NK-92 treated with Interleukin-12 subunit alpha and Interleukin-12 subunit beta, amount 100 ng/mL, for 24 hours (cell line): ENCODE data around the gene LPP.

Experiments used
- DNase-seq: peaks from one replicate; lab custom pipeline; 2025; lab: John Stamatoyannopoulos, UW

LPP gene

DNA sequence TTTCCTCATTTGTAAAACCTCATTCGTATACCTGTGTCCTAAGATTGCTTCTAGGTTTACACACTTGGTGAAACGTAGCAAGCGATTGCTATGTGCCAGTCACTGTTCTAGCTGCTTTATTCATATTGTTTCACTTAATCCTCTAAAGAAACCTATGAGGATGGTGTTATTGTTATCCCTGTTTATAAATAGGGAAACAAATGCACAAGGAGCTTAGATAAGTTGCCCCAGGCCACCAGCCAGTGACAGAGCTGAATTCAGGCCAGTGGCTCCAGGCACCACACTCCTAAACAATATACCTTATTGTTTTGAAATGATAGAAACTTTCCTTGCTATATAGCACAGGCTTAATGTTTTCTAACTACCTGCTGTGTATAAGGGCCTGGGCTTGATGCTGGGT, 44.0 kb downstream of the LPP start:
- no peak for DNase-seq

- DNase-seq = no peak
These were observed 44.9 kb downstream of the LPP start for GRCh38 chr3:188198760-188199327.

GRCh38 chr3:188199386-188199785, 45.4 kb downstream of the LPP start:
- DNase-seq = no peak

DNA sequence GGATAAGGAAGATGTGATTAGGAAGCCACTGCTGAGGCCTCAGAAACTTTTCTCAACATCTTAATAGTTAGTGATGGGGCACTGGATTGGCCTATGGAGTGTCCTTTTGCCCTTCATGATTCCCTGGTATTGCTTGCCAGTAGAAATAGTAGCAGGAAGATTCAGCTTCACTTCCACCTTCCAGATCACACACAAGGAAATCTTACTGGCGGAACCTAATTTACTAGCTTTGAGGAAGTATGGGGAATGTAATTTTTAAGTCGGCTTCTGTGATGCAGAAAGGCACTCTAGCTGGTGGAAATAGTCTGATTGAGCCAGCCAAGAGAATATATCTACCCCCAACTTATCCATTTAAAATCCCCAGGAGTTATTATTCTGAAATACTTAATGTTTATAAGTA, 46.5 kb downstream of the LPP start:
- no peak for DNase-seq

DNA sequence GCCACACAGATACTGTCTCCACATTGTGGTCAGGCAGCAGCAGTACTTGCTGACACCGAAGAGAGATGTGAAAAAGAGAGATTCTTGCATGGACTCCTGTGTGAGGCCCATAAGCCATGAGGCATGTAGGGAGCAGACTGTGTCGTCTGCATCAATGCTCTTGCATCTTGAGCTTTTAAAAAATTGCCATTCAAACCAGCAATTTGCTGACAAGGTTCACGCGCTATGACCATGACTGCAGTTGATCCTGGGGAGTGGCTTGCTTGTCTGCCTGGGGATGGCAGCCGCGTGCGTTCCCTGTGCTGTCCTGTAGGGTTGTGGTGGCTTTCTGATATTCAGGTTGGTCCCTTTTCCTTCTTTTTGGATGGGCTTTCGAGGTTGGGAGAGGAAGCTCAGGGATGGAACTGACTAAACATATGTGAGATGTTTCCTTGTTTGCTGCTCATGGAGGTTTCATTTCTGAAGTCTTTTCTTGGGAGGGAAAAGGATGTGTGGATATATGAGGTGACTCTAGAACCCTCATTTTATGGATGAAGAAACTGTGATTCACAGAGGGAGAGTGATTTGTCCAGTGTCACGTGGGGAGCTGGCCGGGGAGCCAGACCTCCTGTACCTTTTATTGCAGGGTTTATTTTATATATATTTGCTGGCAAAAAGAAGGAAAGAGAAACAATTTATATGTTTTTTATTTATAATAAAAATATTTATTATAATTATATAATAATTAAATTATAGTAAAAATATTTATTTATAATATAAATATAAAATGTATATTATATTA, 48.6 kb downstream of the LPP start:
- DNase-seq = no peak

- no peak for DNase-seq
These were observed 50.6 kb downstream of the LPP start for GRCh38 chr3:188204526-188204925.

- no peak for DNase-seq
These were observed 52.0 kb downstream of the LPP start for GRCh38 chr3:188205992-188206416.

DNA sequence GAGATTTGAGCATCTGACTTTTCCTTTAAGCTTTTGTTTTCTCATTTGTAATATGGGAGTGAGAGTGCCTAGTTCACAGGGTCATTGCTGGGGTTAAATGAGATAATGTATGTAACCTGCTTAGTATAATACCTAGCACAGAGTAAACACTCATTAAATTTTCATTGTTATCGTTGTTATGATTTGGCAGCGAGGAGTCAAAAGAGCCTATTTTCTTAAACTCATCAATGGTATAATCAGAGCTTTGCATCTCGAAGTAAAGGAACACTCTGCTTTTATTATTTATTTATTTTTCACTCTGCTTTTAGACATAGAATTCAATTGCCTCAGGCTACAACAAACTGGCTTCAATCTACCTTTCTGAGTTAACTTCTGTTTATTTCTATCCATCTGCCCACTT, 52.8 kb downstream of the LPP start:
- DNase-seq = no peak

DNA sequence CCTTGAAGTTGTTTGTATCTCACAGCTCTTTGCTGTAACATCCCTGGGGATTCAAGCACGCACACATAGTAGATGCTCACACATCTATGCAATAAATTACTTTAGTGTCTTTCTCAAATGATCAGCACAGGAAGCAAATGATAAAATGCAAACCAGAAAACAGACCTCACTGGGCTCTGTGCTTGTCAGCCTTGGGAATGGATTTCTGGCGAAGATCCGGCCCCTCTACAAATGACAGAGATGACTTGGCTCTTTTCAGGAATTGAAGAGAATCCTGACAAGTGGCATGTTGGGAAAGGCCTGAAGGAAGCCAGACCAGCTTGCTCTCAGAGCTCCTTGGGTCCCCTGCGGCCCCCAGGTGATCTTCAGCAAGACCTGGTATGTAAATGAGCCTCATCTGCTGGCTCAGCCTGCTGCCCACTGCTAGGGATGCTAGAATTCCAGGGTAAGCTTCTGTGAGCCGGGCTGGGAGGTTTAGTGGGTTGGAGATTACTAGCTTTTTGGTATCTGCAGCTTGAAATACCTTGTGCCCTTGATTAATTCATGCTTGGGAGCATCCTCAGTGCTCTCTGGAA, 54.1 kb downstream of the LPP start:
- DNase-seq = no peak

GRCh38 chr3:188208516-188208981, 54.6 kb downstream of the LPP start:
- no peak for DNase-seq

DNA sequence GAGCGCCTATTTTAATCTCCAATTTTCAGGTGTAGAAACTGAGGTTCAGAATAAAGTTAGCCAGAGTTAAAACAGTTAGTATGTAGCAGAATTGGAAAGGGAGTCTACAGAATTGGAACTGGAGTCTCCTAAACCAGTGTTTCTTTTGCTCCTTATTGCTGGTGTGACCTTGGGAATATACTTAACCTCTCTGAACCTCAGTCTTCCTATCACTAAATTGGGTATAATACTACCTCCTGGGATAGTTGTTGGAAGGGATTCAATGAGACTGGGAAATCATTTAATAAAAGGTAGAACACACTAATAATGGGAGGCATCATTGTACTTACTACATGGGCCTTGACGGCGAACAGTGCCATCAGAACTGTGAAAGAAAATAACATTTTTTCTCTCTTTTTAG, 55.1 kb downstream of the LPP start:
- no peak for DNase-seq

DNA sequence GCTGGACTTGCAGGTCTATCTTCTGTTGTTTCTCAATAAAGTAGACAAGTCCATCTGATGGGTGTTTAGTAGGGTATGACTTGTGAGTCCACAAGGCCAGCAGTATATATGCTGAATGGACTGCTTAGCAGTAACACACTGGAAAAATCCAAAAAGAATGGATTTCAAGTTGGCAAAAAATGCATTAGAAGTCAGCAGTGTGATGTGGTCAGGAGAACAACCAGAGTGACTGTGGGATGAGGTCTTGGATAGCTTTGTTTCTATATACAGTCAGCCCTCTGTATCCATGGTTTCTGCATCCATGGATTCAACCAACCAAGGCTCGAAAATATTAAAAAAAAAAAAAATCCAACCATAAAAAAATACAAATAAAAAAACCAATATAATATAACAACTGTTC, 55.8 kb downstream of the LPP start:
- no peak for DNase-seq

DNA sequence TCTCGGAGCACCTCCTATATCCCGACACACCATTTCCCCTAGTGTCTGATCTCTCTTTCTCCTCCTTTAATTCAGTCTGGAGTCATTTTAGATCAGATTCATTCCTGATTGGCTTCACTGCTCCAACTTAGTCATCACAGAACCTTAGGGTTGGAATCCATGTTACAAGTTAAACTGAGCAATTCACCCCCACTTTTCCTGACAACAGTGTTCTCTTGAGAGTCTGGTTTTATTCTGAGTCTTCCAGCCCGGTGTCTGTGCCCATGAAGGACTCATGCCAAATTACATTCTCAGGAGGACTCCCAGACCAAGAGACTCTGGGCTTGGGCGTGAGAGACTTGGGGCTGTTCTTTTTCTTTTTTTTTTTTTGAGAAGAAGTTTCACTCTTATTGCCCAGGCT, 57.5 kb downstream of the LPP start:
- no peak for DNase-seq

- DNase-seq = no peak
These were observed 58.5 kb downstream of the LPP start for GRCh38 chr3:188212308-188212969.

- DNase-seq = no peak
These were observed 60.5 kb downstream of the LPP start for GRCh38 chr3:188214442-188214841.

GRCh38 chr3:188215129-188215528, 61.2 kb downstream of the LPP start:
- DNase-seq = no peak

DNA sequence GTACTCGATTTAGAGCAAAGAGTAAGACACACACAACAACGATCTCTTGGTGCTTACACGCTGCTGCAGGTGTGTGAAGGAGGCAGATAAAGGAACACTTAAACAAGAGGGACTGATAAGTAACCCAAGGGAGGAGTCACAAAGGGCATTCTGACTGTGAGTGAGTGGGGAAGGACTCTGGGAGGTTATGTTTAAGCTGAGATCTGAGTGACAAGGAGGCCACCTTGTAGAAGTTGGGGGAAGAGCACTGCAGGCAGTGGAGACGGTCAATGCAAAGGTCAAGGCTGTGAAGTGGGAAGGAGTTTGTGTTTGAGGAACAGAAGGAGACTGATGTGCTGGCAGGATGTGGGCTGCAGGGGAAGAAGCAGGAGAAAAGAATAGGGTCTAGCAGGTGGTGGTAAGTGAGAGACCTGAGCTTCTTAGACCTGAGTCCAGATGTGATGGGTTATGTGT, 63.1 kb downstream of the LPP start:
- DNase-seq = no peak

DNA sequence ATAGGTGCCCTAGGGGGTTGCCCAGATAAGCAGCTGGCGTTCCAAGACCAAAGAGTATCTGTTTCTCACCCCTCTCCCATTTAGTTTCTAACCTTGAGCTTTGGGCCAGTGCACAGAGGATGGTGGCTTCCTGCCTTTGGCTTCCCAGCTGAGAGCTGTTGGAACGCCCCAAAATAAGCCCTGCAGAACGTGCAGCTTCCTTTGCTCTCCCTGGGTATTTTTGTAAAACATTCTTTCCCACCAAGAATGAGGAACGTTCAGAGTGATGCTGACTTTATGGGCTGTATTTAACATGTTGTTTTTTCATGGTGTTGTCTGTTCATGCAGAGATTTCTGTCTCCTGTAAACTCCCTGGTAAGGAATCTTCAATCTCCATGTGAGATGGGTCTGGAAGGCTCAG, 63.8 kb downstream of the LPP start:
- DNase-seq = no peak

- no peak for DNase-seq
These were observed 64.6 kb downstream of the LPP start for GRCh38 chr3:188218603-188219002.

DNA sequence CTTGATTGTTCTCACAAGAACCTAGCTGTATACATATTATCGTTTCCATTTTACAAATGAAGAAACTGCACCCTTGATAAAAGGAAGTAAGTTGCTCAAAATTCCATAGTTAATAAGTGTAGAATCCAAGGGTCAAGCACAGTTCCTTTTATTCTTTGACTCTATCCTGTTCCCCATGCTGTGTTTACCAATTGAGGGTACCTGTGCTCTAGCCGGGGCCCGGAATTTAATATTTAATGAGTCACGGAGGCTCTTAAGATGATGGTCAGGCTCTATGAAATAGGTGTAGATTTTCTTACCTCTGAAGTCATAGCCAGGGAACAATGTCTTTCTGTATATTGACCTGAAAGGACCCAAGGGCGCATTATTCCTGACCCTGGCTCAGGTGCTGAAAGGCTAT, 65.2 kb downstream of the LPP start:
- no peak for DNase-seq

- no peak for DNase-seq
These were observed 66.3 kb downstream of the LPP start for GRCh38 chr3:188220097-188220788.
